HEK293 (cell line): ENCODE measurements around the gene ZC3H18.

Experiments used
- CTCF ChIA-PET: fragments of 350-600 bp; formaldehyde crosslinking; extraction: SDS; loops from one replicate; lab custom pipeline; 2021; ENCODE audit warnings: antibody characterized with exemption; lab: Yijun Ruan, JAX
- POLR2A ChIA-PET: fragments of 300-600 bp; formaldehyde crosslinking; extraction: SDS; loops from one replicate; lab custom pipeline; 2020; ENCODE audit warnings: antibody characterized with exemption, inconsistent platforms; lab: Yijun Ruan, JAX
- H3K27ac ChIP-seq: fragments of 200-500 bp; sonication (Bioruptor generic); 2 replicates; pipeline ENCODE4 v1.5.1; 2014; ENCODE audit warnings: low read depth, low read length, control low read depth, inconsistent platforms; ENCODE audit errors: extremely low read depth
- H3K36me3 ChIP-seq, 2 experiments: fragments of 200-500 bp in 1 of 2; sonication (Bioruptor generic) in 1 of 2; 1 replicate in 1 of 2; 2 replicates in 1 of 2; pipeline ENCODE4 v1.5.1; 2014 to 2017; ENCODE audit warnings: inconsistent platforms in 2 of 2, low read length in 2 of 2; ENCODE audit not compliant: control insufficient read depth in 2 of 2, insufficient read depth in 1 of 2
- H3K4me1 ChIP-seq: fragments of 200-500 bp; sonication (Bioruptor generic); 2 replicates; pipeline ENCODE4 v1.5.1; 2014; ENCODE audit warnings: mild to moderate bottlenecking, low read length, inconsistent platforms; ENCODE audit not compliant: control insufficient read depth, insufficient read depth
- H3K4me3 ChIP-seq: 2 replicates; pipeline ENCODE4 v1.5.1; 2011; ENCODE audit warnings: low read depth, mild to moderate bottlenecking, control low read depth, low read length, moderate library complexity
- H3K9me3 ChIP-seq: fragments of 200-500 bp; sonication (Bioruptor generic); 2 replicates; pipeline ENCODE4 v1.5.1; 2014; ENCODE audit warnings: low read depth, low read length, inconsistent platforms; ENCODE audit not compliant: control insufficient read depth, insufficient read depth
- GLIS1 ChIP-seq: fragments of 450-650 bp; formaldehyde crosslinking; IDR thresholded peaks from 2 replicates; pipeline ENCODE4 v1.5.1; 2016; ENCODE audit warnings: missing biosample characterization, missing genetic modification characterization
- KLF16 ChIP-seq: fragments of 450-650 bp; formaldehyde crosslinking; IDR thresholded peaks from 2 replicates; pipeline ENCODE4 v1.5.1; 2017; ENCODE audit warnings: missing biosample characterization, missing genetic modification characterization
- ZNF112 ChIP-seq: fragments of 450-650 bp; formaldehyde crosslinking; IDR thresholded peaks from 2 replicates; pipeline ENCODE4 v1.5.0; 2017; ENCODE audit warnings: missing biosample characterization, missing genetic modification characterization
- ZNF16 ChIP-seq: fragments of 450-650 bp; formaldehyde crosslinking; IDR thresholded peaks from 2 replicates; pipeline ENCODE4 v1.5.1; 2016; ENCODE audit warnings: low read depth, missing biosample characterization, missing genetic modification characterization
- ZNF184 ChIP-seq: fragments of 450-650 bp; IDR thresholded peaks from 2 replicates; pipeline ENCODE4 v1.5.1; 2018; ENCODE audit warnings: missing biosample characterization, mild to moderate bottlenecking, missing genetic modification characterization
- ZNF2 ChIP-seq: fragments of 450-650 bp; formaldehyde crosslinking; IDR thresholded peaks from 2 replicates; pipeline ENCODE4 v1.5.1; 2016; ENCODE audit warnings: missing biosample characterization, missing genetic modification characterization
- ZNF211 ChIP-seq: fragments of 450-650 bp; formaldehyde crosslinking; IDR thresholded peaks from 2 replicates; pipeline ENCODE4 v1.5.1; 2016; ENCODE audit warnings: low read depth, missing biosample characterization, missing genetic modification characterization
- ZNF266 ChIP-seq: fragments of 450-650 bp; formaldehyde crosslinking; IDR thresholded peaks from 2 replicates; pipeline ENCODE4 v1.5.1; 2016; ENCODE audit warnings: missing biosample characterization, missing genetic modification characterization, low read depth
- ZNF394 ChIP-seq: fragments of 450-650 bp; formaldehyde crosslinking; IDR thresholded peaks from 2 replicates; pipeline ENCODE4 v1.5.1; 2016; ENCODE audit warnings: missing biosample characterization, missing genetic modification characterization, mild to moderate bottlenecking, moderate library complexity, borderline replicate concordance
- ZNF423 ChIP-seq: fragments of 450-650 bp; formaldehyde crosslinking; IDR thresholded peaks from 2 replicates; pipeline ENCODE4 v1.5.1; 2016; ENCODE audit warnings: missing biosample characterization, missing genetic modification characterization
- ZNF510 ChIP-seq: fragments of 450-650 bp; formaldehyde crosslinking; IDR thresholded peaks from 2 replicates; pipeline ENCODE4 v1.5.1; 2018; ENCODE audit warnings: mild to moderate bottlenecking, missing genetic modification characterization, missing biosample characterization; ENCODE audit not compliant: insufficient replicate concordance
- ZNF529 ChIP-seq: fragments of 450-650 bp; formaldehyde crosslinking; IDR thresholded peaks from 2 replicates; pipeline ENCODE4 v1.5.1; 2017; ENCODE audit warnings: missing genetic modification characterization, missing biosample characterization; ENCODE audit not compliant: insufficient replicate concordance
- ZNF571 ChIP-seq: fragments of 450-650 bp; formaldehyde crosslinking; IDR thresholded peaks from 2 replicates; pipeline ENCODE4 v1.5.0; 2017; ENCODE audit warnings: missing biosample characterization, missing genetic modification characterization
- ZNF585B ChIP-seq: fragments of 450-650 bp; formaldehyde crosslinking; IDR thresholded peaks from 2 replicates; pipeline ENCODE4 v1.5.1; 2016; ENCODE audit warnings: missing biosample characterization, missing genetic modification characterization
- ZNF600 ChIP-seq: fragments of 450-650 bp; formaldehyde crosslinking; IDR thresholded peaks from 2 replicates; pipeline ENCODE4 v1.5.1; 2016; ENCODE audit warnings: missing biosample characterization, missing genetic modification characterization
- TF ChIP-seq, protein P1 (sequence below): fragments of 450-650 bp; formaldehyde crosslinking; IDR thresholded peaks from 2 replicates; pipeline ENCODE4 v1.5.1; 2016; ENCODE audit warnings: missing biosample characterization, missing genetic modification characterization
- TF ChIP-seq, protein P2 (sequence below): fragments of 450-650 bp; formaldehyde crosslinking; IDR thresholded peaks from 2 replicates; pipeline ENCODE4 v1.5.1; 2016; ENCODE audit warnings: missing biosample characterization, missing genetic modification characterization
- TF ChIP-seq, protein P3 (sequence below): fragments of 450-650 bp; formaldehyde crosslinking; IDR thresholded peaks from 2 replicates; pipeline ENCODE4 v1.5.1; 2016; ENCODE audit warnings: missing biosample characterization, missing genetic modification characterization
- TF ChIP-seq, protein P4 (sequence below): fragments of 450-650 bp; formaldehyde crosslinking; IDR thresholded peaks from 2 replicates; pipeline ENCODE4 v1.5.1; 2016; ENCODE audit warnings: missing biosample characterization, missing genetic modification characterization, borderline replicate concordance

ZC3H18 gene

DNA sequence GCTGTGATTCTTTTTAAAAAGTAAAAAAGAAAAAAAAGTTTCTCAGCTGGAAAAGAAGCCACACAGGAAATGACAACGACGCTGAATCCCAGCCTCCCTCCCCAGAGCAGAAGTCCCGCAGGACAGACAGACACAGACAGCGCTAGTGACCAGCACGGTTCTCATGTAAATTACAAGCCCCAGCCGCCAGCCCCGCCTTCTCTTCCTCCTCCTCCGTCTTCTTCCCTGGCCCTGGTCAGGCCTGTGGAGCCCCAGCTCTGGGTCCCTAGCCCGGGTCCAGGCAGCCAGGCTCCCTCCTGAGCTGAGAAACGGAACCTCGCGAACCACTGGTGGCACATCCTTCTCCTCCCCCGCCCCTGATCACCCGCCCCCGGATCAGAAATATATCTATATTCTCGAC is 61.2 kb downstream of the ZC3H18 start:
- no peak for TF ChIP-seq ZNF266 (tag by site-specific recombination)
- no peak for TF ChIP-seq ZNF510
- TF ChIP-seq ZNF423 (tag by site-specific recombination) = no peak
- no peak for TF ChIP-seq ZNF184 (tag by site-specific recombination)
- no peak for TF ChIP-seq KLF16 (tag by site-specific recombination)
- TF ChIP-seq, protein P1, sequence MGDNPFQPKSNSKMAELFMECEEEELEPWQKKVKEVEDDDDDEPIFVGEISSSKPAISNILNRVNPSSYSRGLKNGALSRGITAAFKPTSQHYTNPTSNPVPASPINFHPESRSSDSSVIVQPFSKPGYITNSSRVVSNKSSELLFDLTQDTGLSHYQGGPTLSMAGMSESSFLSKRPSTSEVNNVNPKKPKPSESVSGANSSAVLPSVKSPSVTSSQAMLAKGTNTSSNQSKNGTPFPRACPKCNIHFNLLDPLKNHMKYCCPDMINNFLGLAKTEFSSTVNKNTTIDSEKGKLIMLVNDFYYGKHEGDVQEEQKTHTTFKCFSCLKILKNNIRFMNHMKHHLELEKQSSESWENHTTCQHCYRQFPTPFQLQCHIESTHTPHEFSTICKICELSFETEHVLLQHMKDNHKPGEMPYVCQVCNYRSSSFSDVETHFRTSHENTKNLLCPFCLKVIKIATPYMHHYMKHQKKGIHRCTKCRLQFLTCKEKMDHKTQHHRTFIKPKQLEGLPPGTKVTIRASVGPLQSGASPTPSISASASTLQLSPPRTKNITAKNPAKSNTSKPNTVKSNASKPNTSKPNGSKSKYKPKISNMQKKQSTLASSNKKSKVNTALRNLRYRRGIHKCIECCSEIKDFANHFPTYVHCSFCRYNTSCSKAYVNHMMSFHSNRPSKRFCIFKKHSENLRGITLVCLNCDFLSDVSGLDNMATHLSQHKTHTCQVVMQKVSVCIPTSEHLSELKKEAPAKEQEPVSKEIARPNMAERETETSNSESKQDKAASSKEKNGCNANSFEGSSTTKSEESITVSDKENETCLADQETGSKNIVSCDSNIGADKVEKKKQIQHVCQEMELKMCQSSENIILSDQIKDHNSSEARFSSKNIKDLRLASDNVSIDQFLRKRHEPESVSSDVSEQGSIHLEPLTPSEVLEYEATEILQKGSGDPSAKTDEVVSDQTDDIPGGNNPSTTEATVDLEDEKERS (tag by site-specific recombination) = no peak
- TF ChIP-seq ZNF529 (tag by site-specific recombination) = no peak
- no peak for TF ChIP-seq GLIS1
- no peak for TF ChIP-seq ZNF211 (tag by site-specific recombination)
- TF ChIP-seq ZNF112 (tag by site-specific recombination) = no peak
- TF ChIP-seq ZNF600 (tag by site-specific recombination) = no peak
- TF ChIP-seq, protein P2, sequence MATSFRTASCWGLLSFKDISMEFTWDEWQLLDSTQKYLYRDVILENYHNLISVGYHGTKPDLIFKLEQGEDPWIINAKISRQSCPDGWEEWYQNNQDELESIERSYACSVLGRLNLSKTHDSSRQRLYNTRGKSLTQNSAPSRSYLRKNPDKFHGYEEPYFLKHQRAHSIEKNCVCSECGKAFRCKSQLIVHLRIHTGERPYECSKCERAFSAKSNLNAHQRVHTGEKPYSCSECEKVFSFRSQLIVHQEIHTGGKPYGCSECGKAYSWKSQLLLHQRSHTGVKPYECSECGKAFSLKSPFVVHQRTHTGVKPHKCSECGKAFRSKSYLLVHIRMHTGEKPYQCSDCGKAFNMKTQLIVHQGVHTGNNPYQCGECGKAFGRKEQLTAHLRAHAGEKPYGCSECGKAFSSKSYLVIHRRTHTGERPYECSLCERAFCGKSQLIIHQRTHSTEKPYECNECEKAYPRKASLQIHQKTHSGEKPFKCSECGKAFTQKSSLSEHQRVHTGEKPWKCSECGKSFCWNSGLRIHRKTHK (tag by site-specific recombination) = no peak
- TF ChIP-seq, protein P3, sequence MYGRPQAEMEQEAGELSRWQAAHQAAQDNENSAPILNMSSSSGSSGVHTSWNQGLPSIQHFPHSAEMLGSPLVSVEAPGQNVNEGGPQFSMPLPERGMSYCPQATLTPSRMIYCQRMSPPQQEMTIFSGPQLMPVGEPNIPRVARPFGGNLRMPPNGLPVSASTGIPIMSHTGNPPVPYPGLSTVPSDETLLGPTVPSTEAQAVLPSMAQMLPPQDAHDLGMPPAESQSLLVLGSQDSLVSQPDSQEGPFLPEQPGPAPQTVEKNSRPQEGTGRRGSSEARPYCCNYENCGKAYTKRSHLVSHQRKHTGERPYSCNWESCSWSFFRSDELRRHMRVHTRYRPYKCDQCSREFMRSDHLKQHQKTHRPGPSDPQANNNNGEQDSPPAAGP (tag by site-specific recombination) = no peak
- no peak for TF ChIP-seq ZNF16
- TF ChIP-seq, protein P4, sequence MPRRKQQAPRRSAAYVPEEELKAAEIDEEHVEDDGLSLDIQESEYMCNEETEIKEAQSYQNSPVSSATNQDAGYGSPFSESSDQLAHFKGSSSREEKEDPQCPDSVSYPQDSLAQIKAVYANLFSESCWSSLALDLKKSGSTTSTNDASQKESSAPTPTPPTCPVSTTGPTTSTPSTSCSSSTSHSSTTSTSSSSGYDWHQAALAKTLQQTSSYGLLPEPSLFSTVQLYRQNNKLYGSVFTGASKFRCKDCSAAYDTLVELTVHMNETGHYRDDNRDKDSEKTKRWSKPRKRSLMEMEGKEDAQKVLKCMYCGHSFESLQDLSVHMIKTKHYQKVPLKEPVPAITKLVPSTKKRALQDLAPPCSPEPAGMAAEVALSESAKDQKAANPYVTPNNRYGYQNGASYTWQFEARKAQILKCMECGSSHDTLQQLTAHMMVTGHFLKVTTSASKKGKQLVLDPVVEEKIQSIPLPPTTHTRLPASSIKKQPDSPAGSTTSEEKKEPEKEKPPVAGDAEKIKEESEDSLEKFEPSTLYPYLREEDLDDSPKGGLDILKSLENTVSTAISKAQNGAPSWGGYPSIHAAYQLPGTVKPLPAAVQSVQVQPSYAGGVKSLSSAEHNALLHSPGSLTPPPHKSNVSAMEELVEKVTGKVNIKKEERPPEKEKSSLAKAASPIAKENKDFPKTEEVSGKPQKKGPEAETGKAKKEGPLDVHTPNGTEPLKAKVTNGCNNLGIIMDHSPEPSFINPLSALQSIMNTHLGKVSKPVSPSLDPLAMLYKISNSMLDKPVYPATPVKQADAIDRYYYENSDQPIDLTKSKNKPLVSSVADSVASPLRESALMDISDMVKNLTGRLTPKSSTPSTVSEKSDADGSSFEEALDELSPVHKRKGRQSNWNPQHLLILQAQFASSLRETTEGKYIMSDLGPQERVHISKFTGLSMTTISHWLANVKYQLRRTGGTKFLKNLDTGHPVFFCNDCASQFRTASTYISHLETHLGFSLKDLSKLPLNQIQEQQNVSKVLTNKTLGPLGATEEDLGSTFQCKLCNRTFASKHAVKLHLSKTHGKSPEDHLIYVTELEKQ (tag by site-specific recombination) = no peak
- no peak for TF ChIP-seq ZNF2 (tag by site-specific recombination)
- TF ChIP-seq ZNF571 (tag by site-specific recombination) = no peak
- TF ChIP-seq ZNF394 = no peak
- no peak for TF ChIP-seq ZNF585B (tag by site-specific recombination)
- H3K4me3 ChIP-seq = no peak overlapping the region
- no peaks in the 10 kb centered on the region for H3K9me3 ChIP-seq
- H3K27ac ChIP-seq = no peak overlapping the region
- peaks cover 4 to 64% of the 10 kb centered on the region in 2 experiments; a peak in 2 of 3 replicates for H3K36me3 ChIP-seq
- H3K4me1 ChIP-seq = no peaks in the 10 kb centered on the region
- POLR2A ChIA-PET = no interaction called here
- CTCF ChIA-PET = interaction anchor here (0.8 to 2.6 kb wide), 2 partner anchors 12 to 19 kb away, joined by 3 to 15 read pairs; no protein-coding TSS in a partner anchor
